NCI-H1436 treated with DMSO at 0.1 percent for 48 hours (cell line): ENCODE data around the gene AKAIN1.

Experiments used
- DNase-seq: peaks from one replicate; lab custom pipeline; 2025; lab: John Stamatoyannopoulos, UW

AKAIN1 gene

DNA sequence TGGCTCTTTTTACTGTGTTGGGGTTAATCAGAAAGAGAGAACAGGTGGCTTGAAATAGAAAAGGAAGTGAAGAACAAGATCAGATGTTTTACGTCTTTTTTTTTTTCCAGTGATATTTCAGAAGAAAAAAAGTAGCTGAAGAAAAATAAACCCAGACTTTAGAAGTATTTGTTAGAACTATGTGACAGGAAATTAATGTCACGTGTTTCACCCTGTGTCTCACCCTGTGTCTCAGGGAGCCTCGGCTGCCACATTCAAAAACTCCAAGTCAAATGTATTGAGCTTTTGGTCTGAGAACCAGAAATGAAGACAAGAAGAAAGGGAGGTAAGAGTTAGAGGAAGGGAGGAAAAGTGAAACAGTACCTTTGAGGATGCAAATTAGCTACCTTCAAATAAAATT is 38.0 kb downstream of the AKAIN1 start:
- no peak for DNase-seq

DNA sequence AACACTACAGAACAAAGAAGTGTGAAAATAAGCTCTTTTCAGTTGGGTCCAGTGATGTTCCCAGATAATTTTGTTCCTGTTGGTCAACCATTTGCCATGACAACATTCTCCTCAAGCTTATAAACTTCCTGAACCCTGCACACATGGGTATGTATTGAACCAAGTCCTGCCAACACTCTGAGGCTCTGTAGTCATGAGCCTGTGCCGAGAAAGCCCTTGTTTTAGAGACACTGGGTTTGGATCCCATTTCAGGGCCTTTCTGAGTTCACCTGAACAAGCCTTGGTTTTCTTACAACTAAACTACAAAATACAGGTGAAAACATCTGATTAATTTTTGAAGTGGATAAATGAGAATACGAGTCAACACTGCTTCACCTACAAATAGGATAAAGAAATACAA is 38.5 kb downstream of the AKAIN1 start:
- DNase-seq = no peak

DNA sequence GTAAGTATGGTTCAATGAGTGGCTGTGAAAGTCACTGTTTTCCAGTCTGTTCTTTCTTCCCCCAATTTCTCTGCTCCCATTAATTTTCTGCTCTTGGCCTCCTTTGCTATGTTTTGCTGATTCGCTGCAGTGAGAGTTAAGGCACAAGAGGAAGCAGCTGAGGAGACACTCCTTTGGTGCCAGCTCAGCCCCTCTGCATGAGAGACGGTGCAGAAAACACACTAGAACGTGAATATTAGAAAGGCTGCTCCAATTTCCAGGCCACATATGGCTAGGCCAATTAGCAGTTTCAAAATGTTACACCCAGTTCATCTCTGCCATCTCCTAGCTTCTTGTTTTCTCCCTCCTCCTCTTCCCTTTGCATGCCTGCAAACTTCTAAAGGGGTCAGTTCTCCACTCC is 38.9 kb downstream of the AKAIN1 start:
- DNase-seq = no peak

DNA sequence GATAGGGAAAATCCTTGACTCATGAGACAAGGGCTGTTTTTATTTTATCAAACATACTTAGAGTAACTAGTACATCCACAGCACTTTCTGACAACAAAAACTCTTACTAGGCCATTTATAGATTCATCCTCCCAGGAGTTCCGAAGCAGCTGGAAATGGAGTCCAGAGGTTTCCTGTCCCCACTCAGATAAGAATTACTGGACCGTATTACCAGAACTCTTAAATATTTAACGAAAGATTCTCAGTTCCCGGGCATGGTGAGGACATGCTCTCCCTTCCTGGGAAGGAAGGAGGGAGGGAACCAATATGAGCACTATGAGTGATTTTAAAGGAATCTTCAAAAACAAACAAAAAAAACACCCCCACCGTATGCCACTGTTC is 41.2 kb downstream of the AKAIN1 start:
- DNase-seq = no peak

DNA sequence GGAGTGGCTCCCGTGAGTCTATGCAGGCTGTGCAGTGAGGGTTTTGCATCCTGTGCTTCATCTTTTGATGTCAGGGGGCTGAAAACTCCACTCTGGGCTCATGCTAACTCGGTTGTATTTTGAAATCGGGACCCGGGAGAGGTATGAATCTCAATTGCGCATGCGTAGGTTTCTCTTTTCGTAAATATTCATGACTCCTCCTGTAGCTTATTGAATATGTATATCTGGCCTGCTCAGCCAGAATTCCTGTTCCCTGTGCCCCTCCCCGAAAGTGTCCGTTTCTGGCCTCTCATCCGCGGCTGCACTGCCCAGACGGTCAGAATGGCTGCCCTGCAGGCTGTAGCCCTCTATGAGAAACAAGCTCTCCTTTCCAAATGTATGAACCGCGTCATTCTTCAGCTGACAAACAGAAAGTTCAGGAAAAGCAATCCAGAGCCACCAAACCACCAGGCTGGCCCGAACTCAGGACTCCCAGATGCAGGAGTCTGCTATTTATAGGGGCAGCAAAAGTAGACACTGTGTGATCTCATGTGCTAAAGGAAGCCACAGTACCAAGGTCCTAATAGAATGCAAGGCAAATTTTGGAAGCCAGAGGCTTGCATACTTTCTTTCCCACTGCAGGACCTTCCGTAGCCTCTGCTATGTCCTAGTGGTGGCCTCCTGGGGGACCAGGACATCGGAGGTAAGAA is 41.7 kb downstream of the AKAIN1 start:
- DNase-seq = no peak

DNA sequence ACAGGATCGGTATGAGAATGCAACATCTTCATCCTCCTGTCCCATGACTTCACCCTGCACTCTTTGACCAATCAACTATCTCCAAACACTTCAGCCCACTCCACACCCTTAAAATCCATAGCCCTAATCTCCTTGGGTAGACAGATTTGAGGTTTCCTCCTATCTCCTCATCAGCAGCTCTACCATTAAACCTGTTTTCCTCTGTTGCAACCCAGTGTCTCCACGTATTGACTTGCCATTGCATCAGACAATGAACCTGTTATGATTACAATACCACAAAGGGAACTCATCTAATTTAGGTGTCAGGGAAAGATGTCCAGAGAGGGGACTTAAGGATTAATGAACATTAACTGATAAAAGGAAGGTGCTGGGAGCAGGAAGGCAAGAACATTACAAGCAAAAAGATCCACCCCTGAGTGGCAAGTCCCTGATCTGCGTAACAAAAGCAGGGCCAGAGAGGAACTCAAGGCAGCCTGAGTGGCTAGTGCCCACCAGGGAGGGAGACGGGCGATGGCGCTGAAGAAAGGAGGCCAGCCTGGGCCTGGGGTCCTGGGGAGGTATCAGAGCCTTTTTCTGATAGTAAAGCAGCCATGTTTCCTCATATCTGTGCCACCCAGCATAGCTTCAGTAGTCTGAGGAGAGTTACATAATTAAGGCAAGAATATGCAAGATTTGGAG is 44.6 kb downstream of the AKAIN1 start:
- DNase-seq = no peak

DNA sequence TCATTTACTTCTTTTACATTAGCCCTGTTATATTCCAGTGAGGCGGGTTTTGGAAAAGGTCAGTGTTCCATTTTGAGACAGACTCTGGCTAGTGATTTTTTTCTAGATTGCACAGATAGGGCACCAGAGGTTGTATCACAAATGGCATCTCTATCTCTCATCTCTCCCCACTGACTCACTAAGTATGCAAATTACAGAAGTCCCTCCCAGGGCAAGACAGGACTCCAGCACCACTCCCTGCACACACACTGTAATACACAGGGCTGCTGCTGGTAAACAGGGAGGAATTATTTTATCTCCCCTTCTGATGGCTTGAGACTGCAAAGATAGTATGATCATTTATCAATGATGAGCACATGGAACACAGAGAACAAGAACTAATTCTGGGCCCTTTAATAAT is 46.2 kb downstream of the AKAIN1 start:
- no peak for DNase-seq

DNA sequence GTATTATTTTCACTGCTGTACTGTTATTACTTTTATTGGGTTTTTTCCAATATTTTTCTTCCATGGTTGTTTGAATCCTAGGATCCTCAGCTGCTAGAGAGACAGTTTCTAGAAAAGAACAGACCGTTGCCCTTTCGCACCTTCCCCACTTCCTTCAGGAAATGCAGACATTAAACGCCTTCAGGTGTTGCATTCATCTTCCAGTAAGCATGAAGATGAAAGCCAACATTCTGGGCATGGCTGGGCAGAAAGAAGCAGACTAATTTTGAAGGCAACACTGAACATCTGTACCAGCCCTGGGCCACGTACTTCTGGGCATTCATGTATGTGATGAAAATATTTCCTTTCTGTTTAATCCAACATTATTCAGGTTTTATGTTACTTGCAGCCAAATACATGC is 51.0 kb downstream of the AKAIN1 start:
- no peak for DNase-seq

DNA sequence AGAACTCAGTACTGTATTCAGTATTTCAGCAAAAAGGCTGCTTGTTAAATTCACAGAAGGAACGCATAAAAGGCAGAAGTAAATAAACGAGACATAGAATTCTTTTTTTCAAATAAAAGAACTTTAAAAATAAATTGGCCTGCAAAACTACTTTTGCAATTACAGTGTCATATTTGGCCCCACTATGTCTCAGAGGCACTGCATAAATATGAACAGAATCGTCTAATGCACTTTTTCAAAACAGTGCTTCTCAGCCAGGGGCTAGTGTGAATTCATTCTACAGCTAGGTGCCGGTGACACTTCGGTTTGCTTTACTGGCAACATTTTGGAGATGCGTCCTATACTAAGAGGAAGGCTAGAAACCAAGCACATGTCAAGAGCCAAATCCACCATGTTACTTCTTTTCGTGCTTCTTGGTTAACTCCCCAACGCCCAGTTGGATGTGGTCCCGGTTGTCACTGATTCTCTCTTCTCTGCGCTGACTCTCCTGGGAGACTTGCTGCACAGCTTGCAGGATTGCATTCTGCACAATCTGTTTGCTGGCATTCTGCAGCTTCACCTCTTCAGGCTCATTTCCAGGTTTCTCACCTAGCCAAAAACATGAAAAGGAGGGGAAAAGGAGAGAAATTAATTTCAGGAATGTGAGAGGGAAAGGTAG is 51.8 kb downstream of the AKAIN1 start:
- no peak for DNase-seq

DNA sequence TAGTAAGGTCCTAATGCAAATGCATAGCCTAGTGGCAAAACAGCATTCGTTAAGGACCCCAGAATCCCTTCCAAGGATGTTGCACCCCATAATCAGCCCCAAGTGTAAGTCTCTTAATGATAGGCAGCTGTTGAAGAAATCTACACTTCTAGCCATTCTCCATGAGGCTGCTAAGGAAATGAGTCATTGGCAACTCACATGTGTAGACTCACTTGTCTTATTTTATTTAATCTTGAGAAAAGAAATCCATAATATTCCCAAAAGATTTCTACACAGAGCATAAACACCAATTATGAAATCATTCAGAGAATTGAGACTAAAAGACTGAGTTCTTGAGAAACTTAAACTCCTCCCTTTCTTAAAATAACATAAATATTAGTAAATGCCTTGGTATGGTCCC is 52.4 kb downstream of the AKAIN1 start:
- no peak for DNase-seq

DNA sequence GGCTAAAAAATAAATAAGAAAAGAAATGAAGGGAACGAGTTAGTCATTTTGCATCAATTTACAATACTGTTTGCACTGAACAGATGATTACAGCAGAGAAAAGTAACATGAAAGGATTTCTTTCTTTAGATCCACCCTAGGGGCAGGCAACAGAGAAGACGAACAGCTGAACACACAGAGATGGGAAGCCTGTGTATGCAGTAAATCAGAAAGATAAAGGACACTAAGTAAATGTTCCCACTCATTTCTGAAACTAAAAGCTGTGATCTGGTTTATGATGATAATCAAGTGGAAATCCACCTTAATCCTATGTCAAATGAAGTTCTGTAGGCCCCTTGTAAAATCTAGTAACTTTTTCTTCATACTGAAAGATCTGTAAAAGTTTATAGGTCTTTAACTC is 54.2 kb downstream of the AKAIN1 start:
- DNase-seq = no peak

DNA sequence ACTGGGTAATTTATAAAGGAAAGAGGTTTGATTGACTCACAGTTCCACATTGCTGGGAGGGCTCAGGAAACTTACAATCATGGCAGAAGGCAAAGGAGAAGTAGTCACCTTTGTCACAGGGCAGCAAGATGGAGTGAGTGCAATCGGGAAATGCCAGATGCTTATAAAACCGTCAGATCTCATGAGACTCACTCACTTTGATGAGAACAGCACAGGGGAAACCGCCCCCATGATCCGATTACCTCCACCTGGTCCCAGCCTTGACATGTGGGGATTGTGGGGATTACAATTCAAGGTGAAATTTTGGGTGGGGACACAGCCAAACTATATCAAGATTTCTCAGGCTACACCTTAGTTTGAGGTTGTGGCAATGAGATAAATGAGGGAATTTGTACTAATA is 54.9 kb downstream of the AKAIN1 start:
- no peak for DNase-seq

DNA sequence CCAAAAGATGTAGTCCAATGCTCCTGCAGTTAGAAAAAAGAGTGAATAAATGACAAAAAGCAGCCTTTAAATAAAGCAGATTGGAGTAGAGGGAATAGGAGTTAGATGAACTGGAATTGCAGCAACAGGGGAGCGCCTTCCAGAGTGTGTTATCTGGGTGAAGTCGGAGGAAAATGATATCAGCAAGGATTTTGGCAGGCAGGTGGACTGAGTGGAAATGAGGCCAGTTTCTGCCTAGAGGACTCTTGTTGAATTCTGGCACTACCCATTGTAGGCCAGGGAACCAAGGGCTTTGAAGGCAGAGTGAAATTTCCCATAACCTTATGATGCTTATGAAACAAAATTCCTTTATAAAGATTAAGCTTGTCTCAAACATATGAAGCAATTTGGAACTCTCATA is 59.8 kb downstream of the AKAIN1 start:
- DNase-seq = no peak

DNA sequence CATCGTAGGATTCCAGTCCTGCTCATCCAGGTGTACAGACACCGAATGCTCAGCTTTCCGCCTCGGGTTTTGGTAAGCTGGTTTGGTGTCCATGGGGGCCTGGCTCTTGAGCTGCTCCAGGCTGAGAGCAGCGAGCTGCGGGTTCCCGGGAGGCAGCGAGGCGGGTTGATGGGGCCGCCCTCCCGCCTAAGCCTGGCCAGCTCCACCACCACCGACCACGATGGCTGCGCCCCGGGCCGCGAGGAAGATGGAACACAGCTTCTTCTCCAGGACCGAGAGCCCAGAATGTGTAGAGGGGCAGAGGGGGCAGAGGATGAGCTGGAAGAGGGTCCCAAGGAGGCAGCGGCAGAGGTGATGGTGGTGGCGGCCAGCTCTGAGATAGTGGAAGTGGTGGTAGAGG is 64.1 kb downstream of the AKAIN1 start:
- DNase-seq = no peak

DNA sequence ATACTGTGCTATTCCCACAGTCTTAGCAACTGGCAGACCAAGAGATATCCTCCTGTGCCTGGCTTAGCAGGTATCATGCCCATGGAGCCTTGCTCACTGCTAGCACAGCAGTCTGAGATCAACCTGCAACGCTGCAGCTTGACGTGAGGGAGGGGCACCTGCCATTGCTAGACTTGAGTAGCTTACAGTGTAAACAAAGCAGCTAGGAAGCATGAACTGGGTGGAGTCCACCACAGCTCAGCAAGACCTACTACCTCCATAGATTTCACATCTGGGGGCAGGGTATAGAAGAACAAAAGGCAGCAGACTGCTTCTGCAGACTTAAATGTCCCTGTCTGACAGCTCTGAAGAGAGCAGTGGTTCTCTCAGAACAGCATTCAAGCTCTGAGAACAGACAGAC is 74.8 kb downstream of the AKAIN1 start:
- DNase-seq = no peak

DNA sequence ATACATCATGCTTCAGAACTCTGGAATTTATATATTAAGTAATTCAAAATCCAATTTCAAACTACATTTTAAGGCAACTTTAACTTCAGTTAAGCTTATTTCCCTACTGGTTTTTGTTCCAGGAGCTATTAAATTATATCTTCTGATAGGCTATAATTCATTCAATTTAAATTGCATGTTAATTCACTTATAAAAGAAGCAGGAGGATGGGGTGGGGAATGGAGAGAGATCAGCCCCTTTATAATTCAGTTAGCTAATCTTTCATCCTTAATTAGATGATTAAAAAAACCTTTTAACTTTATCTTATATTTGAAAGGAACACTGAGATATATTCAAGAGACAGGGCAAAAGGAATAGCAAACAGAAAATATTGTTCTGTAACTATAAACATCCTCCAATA is 86.8 kb downstream of the AKAIN1 start:
- DNase-seq = no peak

DNA sequence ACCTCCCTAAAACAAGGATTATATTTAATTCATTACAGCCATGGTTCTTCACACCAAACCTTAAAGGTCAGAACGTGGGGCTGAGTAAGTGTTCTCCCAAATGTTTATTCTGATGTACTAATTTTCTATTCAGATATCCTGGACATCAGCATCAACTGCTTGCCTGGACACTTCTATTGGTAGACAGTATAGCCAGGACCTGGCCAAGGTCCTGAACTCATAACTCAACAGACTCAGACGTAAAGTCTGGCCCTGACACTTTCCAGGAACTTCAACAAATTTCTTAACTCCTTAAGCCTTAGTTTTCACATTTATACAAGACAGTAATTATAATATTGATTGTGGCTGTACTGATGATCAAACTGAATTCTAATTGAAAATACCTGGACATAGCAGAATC is 89.1 kb downstream of the AKAIN1 start:
- DNase-seq = no peak

DNA sequence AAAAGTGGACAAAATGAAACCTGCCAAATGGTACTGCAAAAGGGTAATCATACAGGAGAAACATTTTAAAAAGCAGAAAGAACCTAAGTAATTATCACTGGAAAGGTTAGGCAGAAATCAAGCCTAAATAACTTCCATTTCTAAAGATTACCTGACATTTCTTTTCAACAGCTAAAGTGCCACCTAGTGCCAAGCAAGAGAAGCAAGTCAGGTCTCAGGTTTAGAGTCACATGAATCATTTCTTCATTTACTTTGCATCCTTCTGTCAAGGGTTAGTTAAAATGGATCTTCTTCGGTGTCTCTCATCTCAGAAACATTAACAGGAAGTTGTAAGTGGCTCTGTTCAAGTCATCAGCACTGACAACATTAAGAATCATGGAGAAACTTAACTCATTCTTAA is 90.3 kb downstream of the AKAIN1 start:
- DNase-seq = no peak

DNA sequence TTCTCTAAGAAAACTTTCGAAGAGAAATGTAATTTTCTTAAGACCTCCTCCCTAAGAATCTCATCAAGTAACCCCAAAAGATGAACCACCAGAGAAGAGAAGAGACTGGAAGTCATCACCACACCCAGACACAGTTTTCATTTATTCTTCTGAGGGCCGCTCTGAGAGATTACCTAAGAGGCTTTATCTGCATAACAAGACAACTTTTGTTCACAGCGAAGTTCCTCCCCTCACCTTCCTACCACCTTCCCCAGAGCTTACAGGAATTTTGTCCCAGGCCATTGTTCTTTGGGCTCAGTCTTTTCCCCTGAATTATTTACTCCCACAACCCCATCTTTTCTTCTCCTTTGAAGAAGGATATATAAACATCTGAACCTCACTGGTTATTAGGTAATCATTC is 92.8 kb downstream of the AKAIN1 start:
- no peak for DNase-seq

DNA sequence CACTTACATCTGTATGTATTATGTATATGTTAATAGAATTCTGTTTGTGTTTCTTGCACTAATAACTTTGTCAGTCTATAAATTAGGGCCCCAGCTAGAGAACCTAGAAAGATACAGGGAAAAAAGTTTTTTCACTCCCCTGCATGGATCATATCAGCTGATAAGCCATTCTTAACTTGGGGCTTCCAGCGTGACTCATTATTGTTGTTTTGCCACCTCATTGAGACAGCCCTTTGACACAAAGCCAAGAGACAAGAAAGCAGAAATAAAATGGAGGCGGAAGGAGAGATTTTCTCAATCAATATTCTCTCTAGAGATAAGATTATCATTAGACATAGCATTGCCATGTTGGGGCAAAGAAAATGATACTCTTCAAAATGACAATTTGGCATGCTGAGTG is 93.4 kb downstream of the AKAIN1 start:
- no peak for DNase-seq

DNA sequence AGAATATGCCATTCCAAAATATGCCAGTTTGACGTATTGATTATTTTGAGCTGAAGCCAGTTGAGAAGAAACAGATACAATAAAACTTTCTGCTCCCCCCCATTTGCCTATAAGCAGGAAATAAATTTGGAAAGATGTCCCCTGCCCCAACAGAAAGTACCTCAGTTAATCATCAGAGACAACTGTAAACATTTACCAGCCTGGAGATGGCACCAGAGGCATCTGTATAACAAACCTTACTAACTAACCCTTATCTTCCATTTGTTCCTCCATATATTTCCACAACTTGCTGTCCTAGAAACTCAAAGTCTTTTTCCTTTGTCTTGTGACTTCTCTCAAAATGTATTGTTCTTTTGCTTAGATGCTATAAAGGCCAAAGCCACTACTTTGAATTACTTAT is 93.8 kb downstream of the AKAIN1 start:
- DNase-seq = no peak

DNA sequence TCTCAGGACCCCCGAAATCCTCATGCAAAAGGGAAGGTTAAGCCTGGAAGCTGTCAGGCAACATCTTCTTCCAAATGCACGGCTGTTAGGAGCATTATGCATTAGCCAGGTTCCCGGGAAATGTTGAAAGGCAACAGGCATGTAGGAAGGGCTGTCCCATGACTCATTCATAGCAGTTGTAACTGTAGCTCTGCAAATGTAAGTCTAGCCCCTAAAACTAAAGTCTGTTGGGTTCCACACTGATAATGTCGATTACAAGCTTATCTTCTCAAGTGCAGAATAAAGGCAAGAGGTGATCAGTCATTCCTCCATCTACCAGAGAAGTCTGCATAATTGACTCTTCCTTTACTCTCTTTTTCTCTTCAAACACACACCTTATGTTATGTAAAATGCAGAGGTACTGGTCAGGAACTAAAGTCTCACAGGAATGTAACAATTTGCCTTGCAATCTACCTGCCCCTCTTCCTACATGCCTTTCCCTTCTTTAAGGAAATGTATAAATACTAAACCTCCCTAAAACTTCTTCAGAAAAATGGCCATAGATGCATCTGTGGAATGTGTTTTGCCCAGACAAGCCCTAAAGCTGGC is 99.8 kb downstream of the AKAIN1 start:
- no peak for DNase-seq

DNA sequence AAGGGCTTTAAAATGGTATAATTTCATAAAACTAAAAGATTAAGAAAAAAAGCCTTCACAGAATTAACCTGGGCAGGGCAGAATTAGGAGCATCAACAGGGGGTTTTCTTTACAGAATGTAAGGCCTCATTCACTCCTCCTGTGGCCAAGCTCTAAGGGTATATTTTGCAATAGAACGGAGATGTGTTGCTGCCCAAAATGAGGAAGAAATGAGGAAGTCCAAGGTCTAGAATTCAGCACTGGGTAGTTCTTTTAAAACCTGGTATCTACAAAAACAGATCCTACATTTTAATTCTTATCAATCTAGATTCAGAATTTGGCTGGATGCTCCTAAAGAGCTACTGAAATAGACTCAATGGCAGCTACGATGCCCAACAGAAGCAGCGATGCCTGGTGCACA is 101.8 kb downstream of the AKAIN1 start:
- DNase-seq = no peak
